Measurements from ENCODE around the gene FILIP1. TPM values are rescaled to one million over a fixed set of nuclear protein-coding genes. Genes with fewer than 3 reads are reported as not detected.

FILIP1 gene
- total RNA-seq, 3 donors from 2014 or later = 2.9 to 4.3 (median 4.3) TPM

DNA sequence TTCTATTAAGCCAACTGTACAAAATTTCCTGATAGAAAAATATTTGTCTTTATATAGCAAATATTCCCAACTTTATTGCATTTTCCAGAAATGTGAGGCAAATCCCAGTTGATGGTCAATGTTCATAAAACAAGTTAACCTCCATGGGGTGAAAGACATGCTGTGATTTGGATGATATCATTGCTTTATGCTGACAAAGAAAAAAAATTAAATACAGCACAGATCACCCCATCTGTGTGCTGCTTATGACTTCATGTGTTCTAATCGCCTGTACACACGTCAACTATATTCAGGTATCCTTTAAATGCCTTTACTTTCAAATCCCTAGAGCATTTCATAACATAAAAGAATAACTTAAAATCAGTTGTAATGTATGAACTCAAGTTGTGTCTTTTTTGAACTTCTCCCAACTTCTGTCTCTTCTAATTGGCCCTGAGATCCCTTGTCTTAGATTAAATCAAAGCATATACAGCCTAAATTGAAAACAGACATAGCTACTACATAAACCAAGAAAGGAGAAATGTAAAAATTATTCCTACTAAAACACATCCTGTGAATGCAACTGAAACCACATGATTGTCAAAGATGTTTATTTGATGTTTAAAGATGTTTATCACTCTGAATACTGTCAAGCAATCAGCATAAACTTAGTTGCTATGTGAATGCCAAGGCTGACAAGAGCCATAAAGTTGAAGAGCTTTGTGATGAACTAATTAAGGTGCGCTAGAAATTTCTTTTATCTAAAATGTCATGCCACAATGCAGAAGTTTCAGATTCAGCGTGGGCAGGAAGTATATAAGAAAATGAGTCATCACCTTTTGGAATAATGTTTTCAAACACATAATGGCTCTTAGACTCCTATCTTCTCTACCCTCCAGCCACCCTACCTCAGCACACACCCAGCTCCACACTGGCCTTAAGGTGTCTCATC, 68.7 kb downstream of the FILIP1 start:
- H3K9me3 ChIP-seq = no peaks in the 10 kb centered on the region
- TF ChIP-seq, protein P1, sequence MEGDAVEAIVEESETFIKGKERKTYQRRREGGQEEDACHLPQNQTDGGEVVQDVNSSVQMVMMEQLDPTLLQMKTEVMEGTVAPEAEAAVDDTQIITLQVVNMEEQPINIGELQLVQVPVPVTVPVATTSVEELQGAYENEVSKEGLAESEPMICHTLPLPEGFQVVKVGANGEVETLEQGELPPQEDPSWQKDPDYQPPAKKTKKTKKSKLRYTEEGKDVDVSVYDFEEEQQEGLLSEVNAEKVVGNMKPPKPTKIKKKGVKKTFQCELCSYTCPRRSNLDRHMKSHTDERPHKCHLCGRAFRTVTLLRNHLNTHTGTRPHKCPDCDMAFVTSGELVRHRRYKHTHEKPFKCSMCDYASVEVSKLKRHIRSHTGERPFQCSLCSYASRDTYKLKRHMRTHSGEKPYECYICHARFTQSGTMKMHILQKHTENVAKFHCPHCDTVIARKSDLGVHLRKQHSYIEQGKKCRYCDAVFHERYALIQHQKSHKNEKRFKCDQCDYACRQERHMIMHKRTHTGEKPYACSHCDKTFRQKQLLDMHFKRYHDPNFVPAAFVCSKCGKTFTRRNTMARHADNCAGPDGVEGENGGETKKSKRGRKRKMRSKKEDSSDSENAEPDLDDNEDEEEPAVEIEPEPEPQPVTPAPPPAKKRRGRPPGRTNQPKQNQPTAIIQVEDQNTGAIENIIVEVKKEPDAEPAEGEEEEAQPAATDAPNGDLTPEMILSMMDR (IDR thresholded peaks at IDR 0.05) = no peak
- no peak for TF ChIP-seq POLR2AphosphoS5 (IDR thresholded peaks at IDR 0.05)
- no peak for TF ChIP-seq POLR2A (IDR thresholded peaks at IDR 0.05)
- no peaks in the 10 kb centered on the region for H3K36me3 ChIP-seq
- intact Hi-C loops (cut with DNase I; ENCODE audit: low total_unique reads) = no loop called here
- no peaks in the 10 kb centered on the region for H3K27me3 ChIP-seq
- no peak for DNase-seq (ENCODE audit: low spot score in 2 of 2)
- H3K27ac ChIP-seq = peak overlapping the region in 1 of 2 donors; percentile 27
- H3K4me3 ChIP-seq = no peak overlapping the region
- H3K4me1 ChIP-seq = no peaks in the 10 kb centered on the region

DNA sequence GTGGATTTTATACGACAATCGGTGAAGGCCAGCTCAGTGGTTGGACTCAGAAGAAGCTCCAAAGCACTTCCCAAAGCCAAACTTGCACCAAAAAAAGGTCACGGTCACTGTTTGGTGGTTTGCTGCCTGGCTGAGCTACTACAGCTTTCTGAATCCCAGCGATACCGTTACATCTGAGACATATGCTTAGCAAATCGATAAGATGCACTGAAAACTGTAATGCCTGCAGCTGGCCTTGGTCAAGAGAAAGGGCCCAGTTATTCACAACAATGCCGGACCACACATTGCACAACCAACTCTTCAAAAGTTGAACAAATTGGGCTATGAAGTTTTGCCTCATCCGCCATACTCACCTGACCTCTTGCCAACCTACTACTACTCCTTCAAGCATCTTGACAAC, 70.2 kb downstream of the FILIP1 start:
- H3K27ac ChIP-seq = no peak overlapping the region
- TF ChIP-seq POLR2AphosphoS5 (IDR thresholded peaks at IDR 0.05) = no peak
- TF ChIP-seq, protein P1 (IDR thresholded peaks at IDR 0.05) = no peak
- TF ChIP-seq POLR2A (IDR thresholded peaks at IDR 0.05) = no peak
- DNase-seq (ENCODE audit: low spot score in 2 of 2) = no peak

DNA sequence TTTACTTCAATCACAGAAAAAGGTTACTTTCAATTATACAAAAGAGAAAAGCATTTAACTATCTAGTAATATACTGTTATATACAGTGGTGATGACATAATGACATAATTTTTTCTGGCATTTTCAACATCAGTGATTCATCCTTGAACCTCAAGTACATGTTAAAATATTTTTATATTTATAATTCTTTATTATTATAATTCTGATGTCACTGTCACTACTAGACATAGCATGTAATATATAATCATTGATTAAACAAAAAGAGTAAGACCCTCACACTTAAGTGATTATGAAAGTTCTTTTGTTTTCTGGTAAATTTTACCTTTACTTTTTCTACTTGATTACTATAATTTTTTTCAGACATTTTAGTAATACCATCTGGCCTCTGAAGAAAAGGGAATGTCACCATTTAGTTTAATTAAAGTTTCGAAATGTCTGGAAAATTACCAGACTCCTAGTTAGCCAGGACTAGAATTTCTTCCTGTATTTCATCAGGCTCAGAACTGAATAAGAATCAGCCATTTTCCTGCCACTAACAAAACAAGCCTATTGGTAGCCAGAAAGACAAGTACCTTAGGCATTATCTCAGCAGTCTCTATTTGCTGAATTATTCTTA, 71.5 kb downstream of the FILIP1 start:
- no peaks in the 10 kb centered on the region for H3K27me3 ChIP-seq

More for the DNA sequence above, 70.2 kb downstream of the FILIP1 start:
- H3K4me3 ChIP-seq = no peak overlapping the region
- no peaks in the 10 kb centered on the region for H3K36me3 ChIP-seq
- no peaks in the 10 kb centered on the region for H3K9me3 ChIP-seq
- intact Hi-C loops (cut with DNase I; ENCODE audit: low total_unique reads) = no loop called here
- no peaks in the 10 kb centered on the region for H3K27me3 ChIP-seq
- H3K4me1 ChIP-seq = no peaks in the 10 kb centered on the region

GRCh38 chr6:75421316-75422023, 72.1 kb downstream of the FILIP1 start:
- DNase-seq (ENCODE audit: low spot score in 2 of 2) = no peak
- intact Hi-C loops (cut with DNase I; ENCODE audit: low total_unique reads) = no loop called here
- peak overlapping the region in 1 of 2 donors; percentile 6 for H3K27ac ChIP-seq
- H3K4me1 ChIP-seq = no peaks in the 10 kb centered on the region
- H3K9me3 ChIP-seq = no peaks in the 10 kb centered on the region
- no peak overlapping the region for H3K4me3 ChIP-seq
- H3K36me3 ChIP-seq = no peaks in the 10 kb centered on the region
- no peaks in the 10 kb centered on the region for H3K27me3 ChIP-seq
- TF ChIP-seq POLR2A (IDR thresholded peaks at IDR 0.05) (no peak), POLR2AphosphoS5 (IDR thresholded peaks at IDR 0.05) (no peak)
- TF ChIP-seq, protein P1 (IDR thresholded peaks at IDR 0.05) = no peak

More for the DNA sequence above, 71.5 kb downstream of the FILIP1 start:
- Histone ChIP-seq H3K27ac (peak overlapping the region in 1 of 2 donors; percentile 6), H3K9me3 (no peaks in the 10 kb centered on the region), H3K36me3 (no peaks in the 10 kb centered on the region), H3K4me3 (no peak overlapping the region), H3K4me1 (no peaks in the 10 kb centered on the region)
- TF ChIP-seq, protein P1 (IDR thresholded peaks at IDR 0.05) = no peak
- no peak for TF ChIP-seq POLR2A (IDR thresholded peaks at IDR 0.05)
- TF ChIP-seq POLR2AphosphoS5 (IDR thresholded peaks at IDR 0.05) = no peak
- intact Hi-C loops (cut with DNase I; ENCODE audit: low total_unique reads) = no loop called here
- DNase-seq (ENCODE audit: low spot score in 2 of 2) = no peak
